Measurements from ENCODE around the gene ELFN2. TPM values are rescaled to one million over a fixed set of nuclear protein-coding genes. Genes with fewer than 3 reads are reported as not detected.
"Not testable (repeated sequence)": the region's sequence is repeated elsewhere in the genome, so short reads cannot be mapped to it uniquely, and the experiment has no call there.

The ELFN2 gene
- polyA plus RNA-seq, 1 donor from 2014 or later: not detected

GRCh38 chr22:37401401-37402183, 25.7 kb downstream of the ELFN2 start:
- no peaks in the 10 kb centered on the region for H3K9me3 Mint-ChIP-seq
- H3K36me3 Mint-ChIP-seq: peaks cover 1% of the 10 kb centered on the region
- H3K4me3 Mint-ChIP-seq: peak overlapping the region in 1 of 4 donors; percentile 23
- peaks cover 19% of the 10 kb centered on the region for H3K27me3 Mint-ChIP-seq
- no peak overlapping the region for H3K27ac Mint-ChIP-seq
- H3K4me1 Mint-ChIP-seq: peaks cover 0 to 5% (median 0%) of the 10 kb centered on the region in 3 donors

GRCh38 chr22:37400719-37401118, 26.6 kb downstream of the ELFN2 start:
- H3K4me1 Mint-ChIP-seq: peaks cover 0 to 5% (median 0%) of the 10 kb centered on the region in 3 donors
- no peak overlapping the region for H3K4me3 Mint-ChIP-seq
- peaks cover 1% of the 10 kb centered on the region for H3K36me3 Mint-ChIP-seq
- no peak overlapping the region for H3K27ac Mint-ChIP-seq
- H3K27me3 Mint-ChIP-seq: peaks cover 23% of the 10 kb centered on the region
- no peaks in the 10 kb centered on the region for H3K9me3 Mint-ChIP-seq

GRCh38 chr22:37399457-37399856, 27.8 kb downstream of the ELFN2 start:
- not testable (repeated sequence) for H3K27ac Mint-ChIP-seq, H3K4me1 Mint-ChIP-seq, H3K4me3 Mint-ChIP-seq, H3K9me3 Mint-ChIP-seq, H3K36me3 Mint-ChIP-seq
- peaks cover 23% of the 10 kb centered on the region for H3K27me3 Mint-ChIP-seq

- Mint-ChIP-seq H3K36me3 (no peaks in the 10 kb centered on the region), H3K4me3 (no peak overlapping the region), H3K4me1 (peaks cover 0 to 2% (median 0%) of the 10 kb centered on the region in 3 donors), H3K27me3 (peaks cover 18% of the 10 kb centered on the region), H3K9me3 (no peaks in the 10 kb centered on the region), H3K27ac (no peak overlapping the region)
Measured at GRCh38 chr22:37397226-37397625, 30.1 kb downstream of the ELFN2 start.

- H3K4me1 Mint-ChIP-seq: peaks cover 0 to 2% (median 0%) of the 10 kb centered on the region in 3 donors
- H3K4me3 Mint-ChIP-seq: no peak overlapping the region
- H3K27me3 Mint-ChIP-seq: peaks cover 18% of the 10 kb centered on the region
- no peaks in the 10 kb centered on the region for H3K9me3 Mint-ChIP-seq
- H3K36me3 Mint-ChIP-seq: no peaks in the 10 kb centered on the region
- H3K27ac Mint-ChIP-seq: no peak overlapping the region
Measured at GRCh38 chr22:37396488-37397084, 30.7 kb downstream of the ELFN2 start.

- H3K27me3 Mint-ChIP-seq: peaks cover 18% of the 10 kb centered on the region
- H3K4me1 Mint-ChIP-seq: no peaks in the 10 kb centered on the region
- no peak overlapping the region for H3K27ac Mint-ChIP-seq
- no peaks in the 10 kb centered on the region for H3K9me3 Mint-ChIP-seq
- H3K36me3 Mint-ChIP-seq: no peaks in the 10 kb centered on the region
- H3K4me3 Mint-ChIP-seq: no peak overlapping the region
Measured at GRCh38 chr22:37394341-37394740, 32.9 kb downstream of the ELFN2 start.

GRCh38 chr22:37393746-37394145, 33.5 kb downstream of the ELFN2 start:
- H3K27ac Mint-ChIP-seq: no peak overlapping the region
- H3K4me3 Mint-ChIP-seq: no peak overlapping the region
- H3K36me3 Mint-ChIP-seq: no peaks in the 10 kb centered on the region
- no peaks in the 10 kb centered on the region for H3K9me3 Mint-ChIP-seq
- H3K4me1 Mint-ChIP-seq: no peaks in the 10 kb centered on the region
- peaks cover 23% of the 10 kb centered on the region for H3K27me3 Mint-ChIP-seq

GRCh38 chr22:37392721-37393328, 34.5 kb downstream of the ELFN2 start:
- Mint-ChIP-seq H3K36me3 (no peaks in the 10 kb centered on the region), H3K4me3 (no peak overlapping the region), H3K9me3 (no peaks in the 10 kb centered on the region), H3K27me3 (peaks cover 19% of the 10 kb centered on the region), H3K27ac (no peak overlapping the region), H3K4me1 (no peaks in the 10 kb centered on the region)

- no peak overlapping the region for H3K27ac Mint-ChIP-seq
- peaks cover 15% of the 10 kb centered on the region for H3K27me3 Mint-ChIP-seq
- no peaks in the 10 kb centered on the region for H3K36me3 Mint-ChIP-seq
- H3K9me3 Mint-ChIP-seq: no peaks in the 10 kb centered on the region
- H3K4me1 Mint-ChIP-seq: no peaks in the 10 kb centered on the region
- H3K4me3 Mint-ChIP-seq: no peak overlapping the region
Measured at GRCh38 chr22:37391702-37392101, 35.6 kb downstream of the ELFN2 start.

GRCh38 chr22:37390075-37390474, 37.2 kb downstream of the ELFN2 start:
- Mint-ChIP-seq H3K9me3 (no peaks in the 10 kb centered on the region), H3K27me3 (peaks cover 15% of the 10 kb centered on the region), H3K27ac (no peak overlapping the region), H3K4me3 (no peak overlapping the region), H3K36me3 (no peaks in the 10 kb centered on the region), H3K4me1 (no peaks in the 10 kb centered on the region)

- H3K9me3 Mint-ChIP-seq: no peaks in the 10 kb centered on the region
- no peak overlapping the region for H3K27ac Mint-ChIP-seq
- H3K4me3 Mint-ChIP-seq: no peak overlapping the region
- no peaks in the 10 kb centered on the region for H3K4me1 Mint-ChIP-seq
- H3K36me3 Mint-ChIP-seq: no peaks in the 10 kb centered on the region
- H3K27me3 Mint-ChIP-seq: peaks cover 16% of the 10 kb centered on the region
Measured at GRCh38 chr22:37388538-37388937, 38.7 kb downstream of the ELFN2 start.

- Mint-ChIP-seq H3K4me1 (no peaks in the 10 kb centered on the region), H3K4me3 (no peak overlapping the region), H3K9me3 (no peaks in the 10 kb centered on the region), H3K27me3 (peaks cover 19% of the 10 kb centered on the region), H3K36me3 (peaks cover 2% of the 10 kb centered on the region), H3K27ac (no peak overlapping the region)
Measured at GRCh38 chr22:37387793-37388192, 39.5 kb downstream of the ELFN2 start.

- peaks cover 23% of the 10 kb centered on the region for H3K27me3 Mint-ChIP-seq
- peaks cover 2% of the 10 kb centered on the region for H3K36me3 Mint-ChIP-seq
- peaks cover 0 to 1% (median 0%) of the 10 kb centered on the region in 3 donors for H3K4me1 Mint-ChIP-seq
- no peaks in the 10 kb centered on the region for H3K9me3 Mint-ChIP-seq
- no peak overlapping the region for H3K4me3 Mint-ChIP-seq
- peak overlapping the region in 1 of 3 donors; percentile 63 for H3K27ac Mint-ChIP-seq
Measured at GRCh38 chr22:37386441-37386840, 40.8 kb downstream of the ELFN2 start.

- no peak overlapping the region for H3K27ac Mint-ChIP-seq
- H3K27me3 Mint-ChIP-seq: peaks cover 28% of the 10 kb centered on the region
- peaks cover 0 to 1% (median 0%) of the 10 kb centered on the region in 3 donors for H3K4me1 Mint-ChIP-seq
- peaks cover 2% of the 10 kb centered on the region for H3K36me3 Mint-ChIP-seq
- H3K9me3 Mint-ChIP-seq: no peaks in the 10 kb centered on the region
- H3K4me3 Mint-ChIP-seq: no peak overlapping the region
Measured at GRCh38 chr22:37384691-37385090, 42.6 kb downstream of the ELFN2 start.

GRCh38 chr22:37383341-37383740, 43.9 kb downstream of the ELFN2 start:
- Mint-ChIP-seq H3K9me3 (no peaks in the 10 kb centered on the region), H3K27me3 (peaks cover 25% of the 10 kb centered on the region), H3K4me3 (no peak overlapping the region), H3K4me1 (peaks cover 0 to 1% (median 0%) of the 10 kb centered on the region in 3 donors), H3K27ac (no peak overlapping the region), H3K36me3 (peaks cover 2% of the 10 kb centered on the region)

Data from IgD-negative memory B cell (primary cell).